Measurements from ENCODE around the gene NDOR1.
A peak's percentile ranks its signal among the peaks of the same experiment; 100 is the strongest.

Gene NDOR1

DNA sequence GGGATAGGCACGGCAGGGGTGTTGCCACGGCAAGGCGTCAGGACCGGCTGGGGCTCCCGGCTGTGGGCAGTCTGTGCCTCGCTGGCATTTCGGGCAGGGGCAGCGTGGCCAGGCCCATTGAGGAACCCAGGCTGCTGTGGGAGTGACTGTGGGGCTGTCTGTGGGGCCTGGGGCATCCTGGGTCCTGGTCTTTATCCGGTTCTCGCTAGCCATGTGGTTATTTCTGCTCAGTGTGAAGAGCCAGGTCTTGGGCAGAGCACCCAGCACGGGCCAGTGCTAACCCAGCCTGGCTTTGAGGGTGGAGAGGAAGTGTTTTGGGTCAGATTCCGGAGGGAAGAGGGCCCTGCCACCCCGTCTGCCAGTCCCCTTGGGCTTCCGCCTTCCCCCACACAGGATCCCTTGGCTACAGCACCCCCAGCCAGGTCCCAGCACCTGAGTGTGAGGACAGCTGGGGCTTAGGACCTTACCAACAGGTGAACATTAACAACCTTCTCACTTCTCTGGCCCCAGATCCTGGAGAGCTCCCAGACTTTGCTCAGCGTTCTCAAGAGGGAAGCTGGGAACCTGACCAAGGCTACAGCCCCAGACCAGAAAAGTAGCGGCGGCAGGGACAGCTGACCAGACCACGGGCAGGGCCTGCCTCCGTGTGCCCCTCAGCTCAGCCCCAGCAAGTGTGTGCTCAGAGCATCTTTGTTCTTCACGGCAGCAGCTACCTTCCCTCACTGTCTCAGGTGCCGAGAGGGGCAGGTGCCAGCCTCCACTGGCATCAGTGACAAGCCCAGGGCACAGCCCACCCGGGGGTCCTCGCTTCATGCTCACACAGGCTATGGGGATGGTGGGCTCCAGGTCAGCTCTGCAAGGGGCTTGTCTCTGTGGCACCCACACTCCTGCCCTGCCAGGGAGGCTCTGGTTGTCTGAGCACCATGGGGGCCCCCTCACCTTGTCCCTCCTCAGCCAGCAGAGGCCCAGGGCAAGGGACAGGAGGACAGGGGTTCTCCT, 15.9 kb upstream of the NDOR1 start:
- Histone ChIP-seq H3K9me2 (ENCODE audit: low read depth, low read length) (no peaks in the 10 kb centered on the region), H3K9ac (ENCODE audit: low read length) (peak overlapping the region; percentile 69), H4K20me1 (ENCODE audit: insufficient read depth, low read length) (no peaks in the 10 kb centered on the region), H3K4me3 (ENCODE audit: low read depth, low read length, poor library complexity, severe bottlenecking) (peak overlapping the region; percentile 72), H3K9me3 (ENCODE audit: low read length) (no peaks in the 10 kb centered on the region), H3K4me2 (ENCODE audit: low read length) (peak overlapping the region; percentile 68), H2AFZ (ENCODE audit: low read length) (no peak overlapping the region), H3K27me3 (ENCODE audit: insufficient read depth, low read length) (0 out of 2 replicates have a peak, but pooled peaks cover 4% of the 10 kb centered on the region), H3K27ac (ENCODE audit: low read depth, low read length, poor library complexity, severe bottlenecking) (peak overlapping the region; percentile 55), H3K4me1 (ENCODE audit: insufficient read depth, low read length, severe bottlenecking) (peaks cover 30% of the 10 kb centered on the region), H3K36me3 (ENCODE audit: insufficient read depth, low read length) (peaks cover 15% of the 10 kb centered on the region), H3F3A (ENCODE audit: insufficient read depth, low read length) (no peaks in the 10 kb centered on the region), H3K79me2 (ENCODE audit: insufficient read depth, low read length) (peaks cover 4% of the 10 kb centered on the region)
- TF ChIP-seq, protein P1, sequence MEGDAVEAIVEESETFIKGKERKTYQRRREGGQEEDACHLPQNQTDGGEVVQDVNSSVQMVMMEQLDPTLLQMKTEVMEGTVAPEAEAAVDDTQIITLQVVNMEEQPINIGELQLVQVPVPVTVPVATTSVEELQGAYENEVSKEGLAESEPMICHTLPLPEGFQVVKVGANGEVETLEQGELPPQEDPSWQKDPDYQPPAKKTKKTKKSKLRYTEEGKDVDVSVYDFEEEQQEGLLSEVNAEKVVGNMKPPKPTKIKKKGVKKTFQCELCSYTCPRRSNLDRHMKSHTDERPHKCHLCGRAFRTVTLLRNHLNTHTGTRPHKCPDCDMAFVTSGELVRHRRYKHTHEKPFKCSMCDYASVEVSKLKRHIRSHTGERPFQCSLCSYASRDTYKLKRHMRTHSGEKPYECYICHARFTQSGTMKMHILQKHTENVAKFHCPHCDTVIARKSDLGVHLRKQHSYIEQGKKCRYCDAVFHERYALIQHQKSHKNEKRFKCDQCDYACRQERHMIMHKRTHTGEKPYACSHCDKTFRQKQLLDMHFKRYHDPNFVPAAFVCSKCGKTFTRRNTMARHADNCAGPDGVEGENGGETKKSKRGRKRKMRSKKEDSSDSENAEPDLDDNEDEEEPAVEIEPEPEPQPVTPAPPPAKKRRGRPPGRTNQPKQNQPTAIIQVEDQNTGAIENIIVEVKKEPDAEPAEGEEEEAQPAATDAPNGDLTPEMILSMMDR (IDR thresholded peaks at IDR 0.05; ENCODE audit: low read length): no peak
- no peak for TF ChIP-seq EZH2 (IDR thresholded peaks at IDR 0.05; ENCODE audit: borderline replicate concordance, low read length)

- TF ChIP-seq, protein P1 (IDR thresholded peaks at IDR 0.05; ENCODE audit: low read length): no peak
- no peak for TF ChIP-seq EZH2 (IDR thresholded peaks at IDR 0.05; ENCODE audit: borderline replicate concordance, low read length)
- H3K36me3 ChIP-seq (ENCODE audit: insufficient read depth, low read length): peaks cover 15% of the 10 kb centered on the region
- no peaks in the 10 kb centered on the region for H3F3A ChIP-seq (ENCODE audit: insufficient read depth, low read length)
- 0 out of 2 replicates have a peak, but pooled peaks cover 5% of the 10 kb centered on the region for H3K27me3 ChIP-seq (ENCODE audit: insufficient read depth, low read length)
- H3K27ac ChIP-seq (ENCODE audit: low read depth, low read length, poor library complexity, severe bottlenecking): no peak overlapping the region
- no peak overlapping the region; the same call in 1 of the 2 replicates for H3K9ac ChIP-seq (ENCODE audit: low read length)
- no peaks in the 10 kb centered on the region for H3K9me2 ChIP-seq (ENCODE audit: low read depth, low read length)
- H3K4me1 ChIP-seq (ENCODE audit: insufficient read depth, low read length, severe bottlenecking): peaks cover 30% of the 10 kb centered on the region
- H3K4me3 ChIP-seq (ENCODE audit: low read depth, low read length, poor library complexity, severe bottlenecking): no peak overlapping the region
- peaks cover 4% of the 10 kb centered on the region for H3K79me2 ChIP-seq (ENCODE audit: insufficient read depth, low read length)
- H3K4me2 ChIP-seq (ENCODE audit: low read length): no peak overlapping the region
- H3K9me3 ChIP-seq (ENCODE audit: low read length): no peaks in the 10 kb centered on the region
- H2AFZ ChIP-seq (ENCODE audit: low read length): no peak overlapping the region
- H4K20me1 ChIP-seq (ENCODE audit: insufficient read depth, low read length): no peaks in the 10 kb centered on the region
These were observed 15.1 kb upstream of the NDOR1 start for GRCh38 chr9:137190315-137190856.

GRCh38 chr9:137191245-137191644, 14.3 kb upstream of the NDOR1 start:
- H3K9me2 ChIP-seq (ENCODE audit: low read depth, low read length): no peaks in the 10 kb centered on the region
- H3K9ac ChIP-seq (ENCODE audit: low read length): no peak overlapping the region
- no peaks in the 10 kb centered on the region for H3K9me3 ChIP-seq (ENCODE audit: low read length)
- H4K20me1 ChIP-seq (ENCODE audit: insufficient read depth, low read length): no peaks in the 10 kb centered on the region
- H3K79me2 ChIP-seq (ENCODE audit: insufficient read depth, low read length): peaks cover 4% of the 10 kb centered on the region
- H3K4me3 ChIP-seq (ENCODE audit: low read depth, low read length, poor library complexity, severe bottlenecking): no peak overlapping the region
- peaks cover 27% of the 10 kb centered on the region for H3K4me1 ChIP-seq (ENCODE audit: insufficient read depth, low read length, severe bottlenecking)
- TF ChIP-seq EZH2 (IDR thresholded peaks at IDR 0.05; ENCODE audit: borderline replicate concordance, low read length): no peak
- no peak overlapping the region for H2AFZ ChIP-seq (ENCODE audit: low read length)
- 0 out of 2 replicates have a peak, but pooled peaks cover 5% of the 10 kb centered on the region for H3K27me3 ChIP-seq (ENCODE audit: insufficient read depth, low read length)
- H3K27ac ChIP-seq (ENCODE audit: low read depth, low read length, poor library complexity, severe bottlenecking): no peak overlapping the region
- H3K36me3 ChIP-seq (ENCODE audit: insufficient read depth, low read length): peaks cover 15% of the 10 kb centered on the region
- H3F3A ChIP-seq (ENCODE audit: insufficient read depth, low read length): no peaks in the 10 kb centered on the region
- no peak overlapping the region for H3K4me2 ChIP-seq (ENCODE audit: low read length)

All from OCI-LY1 (cell line).